HL-60 (cell line): ENCODE data around the gene TPRN.

ENCODE experiments used
- DNase-seq, 2 experiments: peaks; one replicate each; pipeline ENCODE4 v3.0.0-alpha.2; 2010 to 2020; ENCODE audit warnings: low read depth in 1 of 2, low spot score in 1 of 2
- H3K27ac ChIP-seq: fragments of 250-450 bp; sonication (Bioruptor Pico); replicated peaks from 2 replicates; pipeline ENCODE4 v1.5.1; 2020; ENCODE audit warnings: mild to moderate bottlenecking, moderate library complexity
- H3K27me3 ChIP-seq: fragments of 250-450 bp; sonication (Bioruptor Pico); 2 replicates; pipeline ENCODE4 v1.5.1; 2021; ENCODE audit warnings: mild to moderate bottlenecking, moderate library complexity; ENCODE audit not compliant: insufficient read depth, poor library complexity, severe bottlenecking
- H3K4me3 ChIP-seq: replicated peaks from 2 replicates; pipeline ENCODE4 v1.5.1; 2011; ENCODE audit warnings: mild to moderate bottlenecking, control low read depth, low read length; ENCODE audit not compliant: insufficient read depth
- GABPA ChIP-seq: IDR thresholded peaks from 2 replicates; pipeline ENCODE4 v1.6.1; 2012; ENCODE audit warnings: low read depth
- POLR2AphosphoS5 ChIP-seq: IDR thresholded peaks from 2 replicates; pipeline ENCODE4 v1.6.1; 2012; ENCODE audit warnings: low read depth
- SPI1 ChIP-seq: IDR thresholded peaks from 2 replicates; pipeline ENCODE4 v1.6.1; 2012; ENCODE audit warnings: low read depth, mild to moderate bottlenecking, borderline replicate concordance
- TF ChIP-seq, protein P1 (sequence below): IDR thresholded peaks from one replicate; pipeline ENCODE4 v1.5.1; 2011; ENCODE audit warnings: low read length, control low read depth, inconsistent platforms; ENCODE audit not compliant: insufficient read depth
- TF ChIP-seq, protein P2 (sequence below): IDR thresholded peaks from 2 replicates; pipeline ENCODE4 v1.6.1; 2012; ENCODE audit warnings: low read depth; ENCODE audit not compliant: insufficient replicate concordance

TPRN gene

GRCh38 chr9:137242269-137243203 lies 42.0 kb upstream of the TPRN start:
- TF ChIP-seq POLR2AphosphoS5 (no peak; the same call in 1 of the 2 replicates), SPI1 (no peak), GABPA (no peak)
- TF ChIP-seq, protein P1, sequence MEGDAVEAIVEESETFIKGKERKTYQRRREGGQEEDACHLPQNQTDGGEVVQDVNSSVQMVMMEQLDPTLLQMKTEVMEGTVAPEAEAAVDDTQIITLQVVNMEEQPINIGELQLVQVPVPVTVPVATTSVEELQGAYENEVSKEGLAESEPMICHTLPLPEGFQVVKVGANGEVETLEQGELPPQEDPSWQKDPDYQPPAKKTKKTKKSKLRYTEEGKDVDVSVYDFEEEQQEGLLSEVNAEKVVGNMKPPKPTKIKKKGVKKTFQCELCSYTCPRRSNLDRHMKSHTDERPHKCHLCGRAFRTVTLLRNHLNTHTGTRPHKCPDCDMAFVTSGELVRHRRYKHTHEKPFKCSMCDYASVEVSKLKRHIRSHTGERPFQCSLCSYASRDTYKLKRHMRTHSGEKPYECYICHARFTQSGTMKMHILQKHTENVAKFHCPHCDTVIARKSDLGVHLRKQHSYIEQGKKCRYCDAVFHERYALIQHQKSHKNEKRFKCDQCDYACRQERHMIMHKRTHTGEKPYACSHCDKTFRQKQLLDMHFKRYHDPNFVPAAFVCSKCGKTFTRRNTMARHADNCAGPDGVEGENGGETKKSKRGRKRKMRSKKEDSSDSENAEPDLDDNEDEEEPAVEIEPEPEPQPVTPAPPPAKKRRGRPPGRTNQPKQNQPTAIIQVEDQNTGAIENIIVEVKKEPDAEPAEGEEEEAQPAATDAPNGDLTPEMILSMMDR = no peak
- TF ChIP-seq, protein P2, sequence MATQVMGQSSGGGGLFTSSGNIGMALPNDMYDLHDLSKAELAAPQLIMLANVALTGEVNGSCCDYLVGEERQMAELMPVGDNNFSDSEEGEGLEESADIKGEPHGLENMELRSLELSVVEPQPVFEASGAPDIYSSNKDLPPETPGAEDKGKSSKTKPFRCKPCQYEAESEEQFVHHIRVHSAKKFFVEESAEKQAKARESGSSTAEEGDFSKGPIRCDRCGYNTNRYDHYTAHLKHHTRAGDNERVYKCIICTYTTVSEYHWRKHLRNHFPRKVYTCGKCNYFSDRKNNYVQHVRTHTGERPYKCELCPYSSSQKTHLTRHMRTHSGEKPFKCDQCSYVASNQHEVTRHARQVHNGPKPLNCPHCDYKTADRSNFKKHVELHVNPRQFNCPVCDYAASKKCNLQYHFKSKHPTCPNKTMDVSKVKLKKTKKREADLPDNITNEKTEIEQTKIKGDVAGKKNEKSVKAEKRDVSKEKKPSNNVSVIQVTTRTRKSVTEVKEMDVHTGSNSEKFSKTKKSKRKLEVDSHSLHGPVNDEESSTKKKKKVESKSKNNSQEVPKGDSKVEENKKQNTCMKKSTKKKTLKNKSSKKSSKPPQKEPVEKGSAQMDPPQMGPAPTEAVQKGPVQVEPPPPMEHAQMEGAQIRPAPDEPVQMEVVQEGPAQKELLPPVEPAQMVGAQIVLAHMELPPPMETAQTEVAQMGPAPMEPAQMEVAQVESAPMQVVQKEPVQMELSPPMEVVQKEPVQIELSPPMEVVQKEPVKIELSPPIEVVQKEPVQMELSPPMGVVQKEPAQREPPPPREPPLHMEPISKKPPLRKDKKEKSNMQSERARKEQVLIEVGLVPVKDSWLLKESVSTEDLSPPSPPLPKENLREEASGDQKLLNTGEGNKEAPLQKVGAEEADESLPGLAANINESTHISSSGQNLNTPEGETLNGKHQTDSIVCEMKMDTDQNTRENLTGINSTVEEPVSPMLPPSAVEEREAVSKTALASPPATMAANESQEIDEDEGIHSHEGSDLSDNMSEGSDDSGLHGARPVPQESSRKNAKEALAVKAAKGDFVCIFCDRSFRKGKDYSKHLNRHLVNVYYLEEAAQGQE = no peak
- Histone ChIP-seq H3K27me3 (no peaks in the 10 kb centered on the region), H3K4me3 (peak overlapping the region; percentile 97), H3K27ac (peak overlapping the region; percentile 65)
- no peak for DNase-seq

DNA sequence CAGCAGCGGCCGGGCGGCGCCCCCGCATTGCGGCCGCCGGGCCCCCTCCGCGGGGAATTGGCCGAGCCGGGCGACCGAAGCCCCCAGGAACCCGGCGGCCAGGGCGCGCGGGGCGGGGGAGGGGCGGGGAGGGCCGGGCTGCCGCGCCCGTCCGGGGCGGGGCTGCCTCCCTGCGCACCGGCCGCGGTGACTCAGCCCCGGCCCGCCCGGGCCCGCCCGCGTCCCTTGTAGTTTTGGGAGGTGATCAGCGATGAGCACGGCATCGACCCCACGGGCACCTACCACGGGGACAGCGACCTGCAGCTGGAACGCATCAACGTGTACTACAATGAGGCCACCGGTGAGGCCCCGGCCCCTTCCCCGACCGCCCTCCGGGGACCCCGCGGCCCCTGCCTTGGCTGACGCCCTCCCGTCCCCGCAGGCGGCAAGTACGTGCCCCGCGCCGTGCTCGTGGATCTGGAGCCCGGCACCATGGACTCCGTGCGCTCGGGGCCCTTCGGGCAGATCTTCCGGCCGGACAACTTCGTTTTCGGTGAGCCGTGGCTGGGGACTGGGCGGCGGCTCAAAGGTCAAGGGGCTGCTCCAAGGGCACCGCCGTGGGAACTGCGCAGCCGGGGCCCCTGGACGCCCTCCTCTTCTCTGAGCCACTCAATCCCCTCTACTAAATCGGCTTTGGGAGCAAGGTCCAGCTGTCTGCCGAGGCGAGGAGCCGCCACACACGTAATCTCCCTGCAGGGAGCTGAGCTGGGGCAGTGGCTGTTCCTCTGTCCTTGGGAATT lies 41.1 kb upstream of the TPRN start:
- Histone ChIP-seq H3K27ac (peak overlapping the region; percentile 79), H3K27me3 (no peaks in the 10 kb centered on the region), H3K4me3 (peak overlapping the region; percentile 97)
- no peak for DNase-seq
- no peak for TF ChIP-seq POLR2AphosphoS5

GRCh38 chr9:137240841-137241489 lies 40.4 kb upstream of the TPRN start, which contains the start of gene TUBB4B:
TSS of gene TUBB4B (plus strand) at chr9:137241287. CDS start at chr9:137241361, 74 bp downstream.
- peak; percentile 100 for DNase-seq
- peak within 1 kb of the TSS; percentile 98 for H3K27ac ChIP-seq
- H3K4me3 ChIP-seq = peak within 1 kb of the TSS; percentile 97
- TF ChIP-seq POLR2AphosphoS5 (peak; percentile 100), SPI1 (no peak), GABPA (0 out of 2 replicates have a peak, but pooled peaks have one; percentile 14)
- TF ChIP-seq, protein P1 = no peak
- TF ChIP-seq, protein P2 = peak; percentile 83
- H3K27me3 ChIP-seq = peaks cover under 1% of the 10 kb centered on the region
